Ramos (cell line): ENCODE results near the gene PATL2.
"Not testable (repeated sequence)": the region's sequence is repeated elsewhere in the genome, so short reads cannot be mapped to it uniquely, and the experiment has no call there.

Source experiments
- in situ Hi-C: fragments of 300-500 bp; cut with MboI; formaldehyde crosslinking; loops from one replicate; pipeline ENCODE4 v1.14.3; 2022; ENCODE audit warnings: low sequenced_read_pairs; ENCODE audit not compliant: unreplicated experiment

PATL2 gene

DNA sequence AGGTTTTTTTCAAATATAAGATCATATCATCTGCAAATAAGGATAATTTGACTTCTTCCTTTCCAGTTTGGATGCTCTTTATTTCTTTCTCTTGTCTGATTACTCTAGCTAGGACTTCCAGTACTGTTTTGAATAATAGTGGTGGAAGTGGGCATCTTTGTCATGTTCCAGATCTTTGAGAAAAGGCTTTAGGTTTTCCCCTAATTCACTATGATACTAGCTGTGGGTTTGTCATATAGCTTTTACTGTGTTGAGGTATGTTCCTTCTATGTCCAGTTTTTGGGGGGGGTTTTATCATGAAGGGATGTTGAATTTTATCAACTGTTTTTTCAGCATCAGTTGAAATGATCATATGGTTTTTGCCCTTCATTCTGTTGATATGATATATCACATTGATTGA is 10.4 kb downstream of the PATL2 start:
- in situ Hi-C loops, result loop anchor here (25.0 kb wide), 2 partner anchors 862 to 913 kb away; partner anchors contain the start of genes ELL3 and SERF2

DNA sequence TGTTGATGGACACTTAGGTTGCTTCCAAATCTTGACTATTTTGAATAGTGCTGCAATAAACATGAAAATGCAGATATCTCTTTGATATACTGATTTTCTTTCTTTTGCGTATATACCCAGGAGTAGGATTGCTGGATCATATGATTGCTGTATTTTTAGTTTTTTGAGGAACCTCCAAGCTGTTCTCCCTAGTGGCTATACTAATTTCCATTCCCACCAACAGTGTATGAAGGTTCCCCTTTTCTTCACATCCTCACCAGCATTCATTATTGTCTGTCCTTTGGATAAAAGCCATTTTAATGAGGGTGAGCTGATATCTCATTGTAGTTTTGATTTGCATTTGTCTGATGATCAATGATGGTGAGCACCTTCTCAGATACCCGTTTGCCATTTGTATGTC is 12.5 kb downstream of the PATL2 start:
- in situ Hi-C loops, result no loop called here

DNA sequence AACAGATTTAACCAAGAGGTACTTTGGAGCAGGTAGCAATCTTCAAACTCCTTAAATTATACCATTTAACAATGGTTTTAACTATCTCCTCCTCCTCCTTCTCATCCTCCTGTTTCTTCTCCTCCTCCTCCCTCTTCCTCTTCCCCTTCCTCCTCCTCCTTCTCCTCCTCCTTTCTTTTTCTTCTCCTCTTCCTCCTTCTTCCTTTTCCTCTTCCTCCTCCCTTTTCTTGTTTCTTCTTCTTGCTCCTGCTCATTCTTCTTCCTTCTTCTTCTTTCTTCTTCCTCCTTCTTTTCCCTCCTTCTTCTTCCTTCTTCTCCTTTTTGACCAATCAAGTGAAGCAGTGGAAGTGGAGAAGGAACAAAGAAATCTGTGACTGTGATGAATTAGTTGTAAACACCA is 14.1 kb downstream of the PATL2 start:
- in situ Hi-C loops, result no loop called here

DNA sequence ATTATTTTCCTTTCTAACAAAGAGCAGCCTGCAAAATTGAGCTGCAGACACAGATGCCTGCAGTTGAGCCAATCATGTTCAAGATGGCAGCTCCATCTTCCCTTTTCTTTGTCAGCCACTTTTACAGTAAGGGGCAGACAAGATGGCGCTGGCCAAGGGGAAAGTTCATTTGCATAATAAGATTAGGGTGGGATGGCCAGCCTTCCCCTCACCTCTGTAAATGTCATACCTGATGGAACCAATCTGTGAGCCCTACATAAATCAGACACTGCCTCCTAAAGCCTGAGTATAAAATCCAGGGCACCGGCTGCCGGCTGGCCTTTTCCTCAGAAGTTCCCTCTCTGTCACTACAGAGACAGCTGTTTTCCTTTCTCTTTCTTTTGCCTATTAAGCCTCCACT is 15.8 kb downstream of the PATL2 start:
- in situ Hi-C loops, result no loop called here

DNA sequence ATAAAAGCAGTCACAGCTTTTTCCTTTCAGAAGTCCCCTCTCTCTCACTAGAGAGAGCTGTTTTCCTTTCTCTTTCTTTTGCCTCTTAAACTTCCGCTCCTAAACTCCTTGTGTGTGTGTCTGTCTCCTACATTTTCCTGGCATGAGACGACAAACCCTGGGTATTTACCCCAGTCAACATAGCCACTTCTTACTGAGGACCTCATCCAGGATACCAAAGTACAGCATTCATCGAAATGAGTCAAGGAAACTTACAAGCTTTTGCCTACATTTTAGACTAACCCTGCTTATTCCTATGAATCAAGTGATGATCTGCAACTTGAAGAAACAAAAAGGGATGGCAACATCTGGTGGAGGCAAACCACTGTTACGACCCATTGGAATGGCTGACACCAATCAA is 16.7 kb downstream of the PATL2 start:
- in situ Hi-C loops, result no loop called here

DNA sequence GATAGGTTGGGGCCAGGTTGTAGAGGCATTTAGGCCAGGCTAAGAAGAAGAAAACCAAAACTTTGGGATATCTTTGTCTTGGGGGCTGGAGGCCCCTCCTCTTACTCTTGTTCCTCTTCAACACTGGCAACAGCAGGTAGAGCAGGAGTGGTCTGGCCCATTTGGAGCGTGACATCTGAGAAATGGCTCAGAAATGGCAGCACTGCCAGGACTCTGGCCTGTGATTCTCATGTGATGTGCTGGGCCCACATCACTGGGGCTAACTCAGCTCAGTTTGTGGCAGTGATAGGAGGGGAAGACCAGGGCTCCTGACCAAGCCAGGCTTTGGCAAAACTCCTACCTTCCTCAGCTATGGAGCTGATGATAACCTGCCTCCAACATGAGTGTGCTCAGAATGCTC is 18.5 kb downstream of the PATL2 start:
- in situ Hi-C loops, result no loop called here

DNA sequence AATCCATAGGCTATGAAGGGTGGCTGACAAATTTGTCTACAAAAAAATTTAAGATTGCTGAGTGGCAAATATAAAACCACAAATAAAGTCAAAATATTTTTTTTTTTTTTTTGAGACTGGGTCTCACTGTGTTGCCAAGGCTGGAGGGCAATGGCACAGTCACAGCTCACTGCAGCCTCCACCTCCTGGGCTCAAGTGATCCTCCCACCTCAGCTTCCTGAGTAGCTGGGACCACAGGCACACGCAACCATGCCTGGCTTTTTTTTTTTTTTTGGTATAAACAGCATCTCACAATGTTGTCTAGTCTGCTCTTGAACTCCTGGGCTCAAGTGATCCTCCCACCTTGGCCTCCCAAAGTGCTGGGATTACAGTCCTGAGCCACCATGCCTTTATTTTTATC is 20.9 kb downstream of the PATL2 start:
- in situ Hi-C loops, result not testable (repeated sequence)

DNA sequence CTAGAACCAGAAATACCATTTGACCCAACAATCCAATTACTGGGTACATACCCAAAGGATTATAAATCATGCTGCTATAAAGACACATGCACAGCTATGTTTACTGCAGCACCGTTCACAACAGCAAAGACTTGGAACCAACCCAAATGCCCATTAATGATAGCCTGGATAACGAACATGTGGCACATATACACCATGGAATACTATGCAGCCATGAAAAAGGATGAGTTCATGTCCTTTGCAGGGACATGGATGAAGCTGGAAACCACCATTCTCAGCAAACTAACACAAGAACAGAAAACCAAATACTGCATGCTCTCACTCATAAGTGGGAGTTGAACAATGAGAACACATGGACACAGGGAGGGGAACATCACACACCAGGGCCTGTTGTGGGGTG is 21.8 kb downstream of the PATL2 start:
- in situ Hi-C loops, result not testable (repeated sequence)

DNA sequence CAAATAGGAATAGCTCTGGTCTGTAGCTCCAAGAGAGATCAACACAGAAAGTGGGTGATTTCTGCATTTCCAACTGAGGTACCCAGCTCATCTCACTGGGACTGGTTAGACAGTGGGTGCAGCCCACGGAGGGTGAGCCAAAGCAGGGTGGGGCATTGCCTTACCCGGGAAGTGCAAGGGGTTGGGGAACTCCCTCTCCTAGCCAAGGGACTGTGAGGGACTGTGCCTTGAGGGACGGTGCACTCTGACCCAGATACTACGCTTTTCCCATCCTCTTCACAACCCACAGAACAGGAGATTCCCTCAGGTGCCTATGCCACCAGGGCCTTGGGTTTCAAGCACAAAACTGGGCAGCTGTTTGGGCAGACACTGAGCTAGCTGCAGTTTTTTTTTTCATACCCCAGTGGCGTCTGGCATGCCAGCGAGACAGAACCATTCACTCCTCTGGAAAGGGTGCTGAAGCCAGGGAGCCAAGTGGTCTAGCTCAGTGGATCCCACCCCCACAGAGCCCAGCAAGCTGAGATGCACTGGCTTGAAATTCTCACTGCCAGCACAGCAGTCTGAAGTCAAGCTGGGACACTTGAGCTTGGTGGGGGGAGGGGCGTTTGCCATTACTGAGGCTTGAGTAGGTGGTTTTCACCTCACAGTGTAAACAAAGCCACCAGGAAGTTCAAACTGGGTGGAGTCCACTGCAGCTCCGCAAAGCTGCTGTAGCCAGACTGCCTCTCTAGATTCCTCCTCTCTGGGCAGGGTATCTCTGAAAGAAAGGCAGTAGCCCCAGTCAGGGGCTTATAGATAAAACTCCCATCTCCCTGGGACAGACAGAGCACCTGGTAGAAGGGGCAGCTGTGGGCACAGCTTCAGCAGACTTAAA is 28.1 kb downstream of the PATL2 start:
- in situ Hi-C loops, result not testable (repeated sequence)

DNA sequence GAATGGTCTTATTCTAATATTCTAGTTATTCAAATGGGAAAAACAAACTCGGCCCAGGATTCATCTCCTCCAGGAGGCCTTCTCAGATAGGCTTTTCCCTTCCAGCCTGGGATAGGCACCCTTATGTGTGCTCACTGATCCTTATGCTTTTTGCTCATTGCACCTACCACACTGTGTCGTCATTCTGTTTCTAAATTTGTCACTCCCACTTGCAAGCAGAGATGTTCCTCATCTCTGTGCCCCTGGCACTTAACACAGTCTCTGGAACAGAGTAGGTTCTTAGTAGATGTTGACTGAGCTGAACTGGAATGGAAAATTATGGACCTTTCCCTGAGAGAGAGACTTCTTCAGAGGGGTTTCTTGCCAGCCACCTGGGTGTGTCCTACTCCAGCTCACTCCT is 28.9 kb downstream of the PATL2 start:
- in situ Hi-C loops, result no loop called here

DNA sequence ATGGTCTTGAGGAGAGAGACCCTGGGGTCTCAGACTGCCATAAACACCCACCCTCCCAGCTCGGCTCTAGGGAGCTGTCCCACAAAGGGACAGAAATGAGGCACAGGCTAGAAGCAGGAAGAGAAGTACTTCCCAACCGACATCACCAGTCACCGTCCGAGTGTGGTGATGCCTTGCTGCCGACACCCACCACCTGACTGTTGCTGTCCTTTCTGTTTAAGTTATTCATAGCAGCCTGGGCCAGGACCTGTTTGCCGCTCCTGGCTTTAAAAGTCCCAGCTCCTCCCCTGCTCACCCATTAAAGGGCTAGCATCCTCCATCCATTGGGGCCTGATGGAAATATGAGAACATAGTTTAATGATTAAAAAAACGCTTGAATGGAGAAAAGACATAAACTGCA is 34.4 kb downstream of the PATL2 start:
- in situ Hi-C loops, result no loop called here

DNA sequence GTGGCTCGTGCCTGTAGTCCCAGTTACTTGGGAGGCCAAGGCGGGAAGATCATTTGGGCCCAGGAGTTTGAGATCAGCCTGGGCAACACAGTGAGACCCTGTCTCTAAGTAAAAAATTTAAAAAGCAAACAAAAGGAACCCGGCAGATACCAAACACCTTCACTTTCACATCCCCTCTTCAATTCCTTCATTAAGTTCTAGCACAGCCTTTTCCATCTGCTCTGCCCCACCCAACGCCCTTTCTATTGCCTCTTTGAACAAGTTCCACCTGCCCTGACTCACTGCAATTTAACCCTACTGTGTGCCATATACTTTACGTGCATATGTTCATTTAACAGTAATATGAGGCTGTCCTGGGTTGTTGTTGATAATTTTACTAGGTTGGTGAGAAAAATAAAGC is 35.2 kb downstream of the PATL2 start:
- in situ Hi-C loops, result no loop called here

DNA sequence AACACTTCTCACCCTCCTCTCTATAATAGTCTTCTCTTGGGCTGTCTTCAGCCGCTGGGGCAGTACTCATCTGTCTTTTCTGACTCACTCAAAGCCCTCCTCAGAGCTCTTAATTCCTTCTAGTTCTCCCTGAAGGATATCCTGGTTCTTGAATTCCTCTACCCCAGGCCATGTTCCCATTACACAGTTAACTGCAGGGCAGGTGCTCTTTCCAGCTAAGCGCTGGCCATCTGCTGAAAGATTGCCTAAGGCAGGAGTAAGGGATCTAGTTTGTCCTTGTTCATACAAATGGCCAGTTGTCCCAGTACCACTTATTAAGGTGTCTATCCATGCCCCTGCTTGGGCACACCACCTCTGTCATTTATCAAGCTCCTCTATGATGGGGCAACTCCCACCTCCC is 37.5 kb downstream of the PATL2 start:
- in situ Hi-C loops, result no loop called here

DNA sequence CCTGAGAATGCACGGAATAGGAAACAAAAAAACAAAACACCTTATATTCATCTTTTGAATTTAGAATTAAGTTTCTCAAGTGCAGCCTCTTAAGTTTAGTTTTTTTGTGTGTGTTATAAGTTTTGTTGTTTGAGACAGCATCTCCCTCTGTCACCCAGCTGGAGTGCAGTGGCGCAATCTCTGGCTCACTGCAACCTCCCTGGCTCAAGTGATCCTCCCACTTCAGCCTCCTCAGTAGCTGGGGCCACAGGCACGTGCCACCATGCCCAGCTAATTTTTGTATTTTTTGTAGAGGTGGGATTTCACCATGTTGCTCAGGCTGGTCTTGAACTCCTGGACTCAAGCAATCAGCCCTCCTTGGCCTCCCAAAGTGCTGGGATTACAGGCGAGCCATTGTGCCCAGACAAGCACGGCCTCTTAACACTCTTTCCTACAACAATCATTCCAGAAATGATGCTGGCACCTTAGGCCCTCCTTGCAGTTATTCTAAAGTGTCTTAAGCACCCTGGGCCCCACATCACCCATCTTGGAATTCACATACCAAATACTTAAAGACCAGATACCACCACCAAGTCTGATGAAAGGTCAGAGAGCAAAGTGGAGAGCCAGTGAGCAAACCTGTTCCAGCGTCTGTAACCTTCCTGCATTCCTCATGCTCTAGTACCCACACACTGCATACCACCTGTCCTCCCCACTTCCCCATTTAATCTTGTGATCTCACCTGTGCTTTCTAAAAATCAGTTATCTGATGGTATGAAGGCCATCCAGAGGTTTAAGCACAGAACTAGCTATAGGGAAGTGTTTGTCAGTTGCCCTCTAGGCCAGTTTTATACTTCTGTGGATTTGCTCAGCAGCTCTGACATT is 40.8 kb downstream of the PATL2 start:
- in situ Hi-C loops, result no loop called here

DNA sequence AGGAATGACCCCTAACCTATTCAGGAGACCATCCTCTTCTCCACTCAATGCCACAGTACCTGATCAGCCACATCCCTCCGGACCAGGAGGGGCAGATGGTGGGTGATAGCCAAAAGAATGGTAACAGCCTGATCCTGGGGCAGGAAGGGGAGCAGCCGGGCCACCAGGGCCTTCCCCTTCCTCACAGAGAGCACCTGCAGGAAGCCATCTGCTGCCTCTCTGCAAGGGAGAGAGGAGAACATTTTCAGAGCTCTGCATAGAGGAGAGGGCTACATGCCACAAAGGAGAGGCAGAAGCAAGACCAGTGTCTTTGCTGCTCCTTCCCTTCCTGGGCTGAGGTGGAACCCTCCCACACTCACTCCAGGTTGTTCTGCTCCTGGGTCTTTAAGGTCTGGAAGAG is 42.2 kb downstream of the PATL2 start:
- in situ Hi-C loops, result loop anchor here (5.0 kb wide), 1 partner anchor 38 kb away; no protein-coding TSS in a partner anchor

DNA sequence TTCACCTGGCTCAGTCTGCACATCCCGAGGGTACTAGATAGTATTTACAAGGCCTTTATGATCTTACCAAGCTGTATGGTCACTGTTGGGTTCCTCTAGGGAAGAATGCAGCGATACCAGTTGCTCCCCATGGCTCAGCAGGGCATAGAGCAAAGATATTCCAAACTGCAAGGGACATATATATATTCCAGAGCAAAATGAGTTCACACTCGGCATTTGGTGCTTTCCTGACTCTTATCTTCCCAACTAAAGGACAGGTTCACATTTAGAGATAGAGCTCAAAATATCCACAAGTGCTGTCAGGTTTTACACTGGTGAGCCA is 44.1 kb downstream of the PATL2 start:
- in situ Hi-C loops, result loop anchor here (5.0 kb wide), 1 partner anchor 40 kb away; no protein-coding TSS in a partner anchor

DNA sequence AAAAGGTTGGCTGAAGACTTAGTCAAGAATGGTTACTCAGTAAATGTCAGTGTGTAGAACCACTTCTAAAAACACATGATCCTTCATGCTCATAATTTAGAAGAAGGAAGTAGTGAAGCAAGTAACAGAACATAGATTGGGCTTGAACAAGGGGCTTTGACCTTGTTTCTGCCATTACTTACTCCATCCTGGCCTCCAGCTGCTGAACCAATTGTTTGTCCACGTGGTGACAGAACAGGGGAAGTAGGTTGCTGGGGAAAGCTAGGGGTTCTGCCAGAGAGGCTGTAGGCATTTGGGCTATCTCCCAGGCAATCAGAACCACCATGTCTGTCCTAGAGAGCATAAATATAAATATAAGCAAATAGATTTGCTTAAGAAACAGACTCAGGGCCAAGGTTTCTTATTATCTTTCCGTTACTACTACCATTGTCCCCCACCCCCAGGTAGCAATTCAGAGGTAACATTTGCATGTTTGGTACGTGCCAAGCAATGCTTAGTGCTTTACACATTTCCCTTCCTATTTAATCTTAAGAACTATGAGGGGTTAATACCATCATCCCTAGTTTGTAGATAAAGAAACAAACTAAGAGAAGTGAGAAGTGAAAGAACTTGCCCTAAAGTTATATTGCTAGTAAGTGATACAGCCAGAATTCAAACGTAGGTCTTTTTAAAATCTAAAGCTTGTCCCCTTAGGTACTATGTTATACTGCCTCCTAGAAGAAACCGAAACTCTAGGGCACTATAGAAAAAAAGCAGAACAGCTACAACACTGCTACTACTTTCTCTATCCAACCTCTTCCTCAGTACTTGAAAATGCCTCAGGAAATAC is 44.7 kb downstream of the PATL2 start:
- in situ Hi-C loops, result loop anchor here (5.0 kb wide), 1 partner anchor 41 kb away; no protein-coding TSS in a partner anchor

DNA sequence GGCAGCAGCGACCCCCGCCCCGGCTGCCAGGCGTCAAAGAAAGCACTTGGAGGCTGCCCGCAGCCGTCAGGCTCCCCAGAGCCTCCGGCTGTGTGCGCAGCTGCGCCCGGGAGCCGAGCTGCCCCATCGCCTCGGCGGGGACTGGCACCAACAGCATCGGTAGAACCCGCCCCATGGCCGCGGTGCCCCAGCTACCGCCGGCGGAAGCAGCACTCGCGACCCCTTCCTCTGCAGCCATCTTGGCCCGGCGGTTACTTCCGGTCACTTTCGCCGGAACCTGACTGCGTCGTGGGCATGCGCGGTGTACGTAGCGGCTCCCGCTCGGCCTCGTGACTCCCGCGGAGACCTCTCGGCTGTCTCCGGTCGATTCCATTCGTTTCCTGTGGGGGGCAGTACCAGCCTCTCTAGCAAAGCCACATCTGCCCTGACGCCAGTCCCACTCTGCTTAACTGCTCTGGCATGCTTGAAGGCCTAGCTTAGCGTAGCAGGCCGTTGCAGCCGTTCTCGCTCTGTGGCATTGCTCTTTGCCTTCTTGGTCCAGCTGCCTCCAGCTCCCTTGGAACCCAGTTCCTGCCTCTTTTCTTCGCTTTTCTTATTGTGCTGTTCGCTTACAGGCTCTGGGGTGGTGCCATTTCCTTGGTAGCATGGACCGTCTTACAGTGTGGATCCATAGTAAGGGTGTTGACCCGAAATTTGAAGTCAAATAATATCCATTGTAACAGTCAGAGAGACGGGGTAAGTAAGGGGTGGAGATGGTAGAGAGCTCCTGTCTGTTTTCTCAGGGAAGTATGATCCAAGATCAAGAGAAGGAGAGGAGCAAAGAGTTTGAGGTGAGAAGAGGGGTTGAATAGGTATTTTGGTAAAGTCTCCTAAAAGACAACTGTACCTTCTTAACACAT is 47.5 kb downstream of the PATL2 start, which contains the start of gene SPG11:
Gene SPG11 (minus strand): TSS at position 253 of the 899 bp plus-strand sequence. CDS start 15 bp downstream, at position 238.
- in situ Hi-C loops, result no loop called here
